ENCODE results near the gene SSR4. TPM values are rescaled to one million over a fixed set of nuclear protein-coding genes. Genes with fewer than 3 reads are reported as not detected.

Gene SSR4
- total RNA-seq, 1 experiment from 2014 or later, result 353 TPM

DNA sequence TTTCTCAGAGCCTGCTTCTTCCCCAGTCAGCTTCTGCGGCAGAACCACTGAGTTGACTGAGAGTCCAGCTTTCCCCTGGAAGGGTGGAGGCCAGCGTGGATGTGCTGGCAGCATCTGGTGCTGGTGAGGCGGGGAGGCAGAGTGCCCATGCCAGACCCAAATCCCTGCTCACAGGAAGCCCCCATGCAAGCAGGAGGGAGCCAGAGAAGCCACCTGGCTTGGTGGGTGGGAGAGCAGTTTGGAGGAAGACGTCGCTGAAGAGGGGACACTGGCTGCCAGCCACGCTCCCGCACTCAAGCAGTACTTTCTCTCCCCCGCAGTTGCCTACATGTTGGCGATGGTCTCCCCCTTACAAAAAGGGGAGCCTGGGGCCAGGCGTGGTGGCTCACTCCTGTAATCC, 29.9 kb downstream of the SSR4 start:
- Histone ChIP-seq H3K4me3 (ENCODE audit: low read depth, low read length) (no peak overlapping the region), H3K27me3 (replicated peaks; ENCODE audit: control insufficient read depth, insufficient read depth, low read length) (no peaks in the 10 kb centered on the region), H3K36me3 (ENCODE audit: control insufficient read depth, insufficient read depth, low read length) (no peaks in the 10 kb centered on the region), H3K4me1 (no peaks in the 10 kb centered on the region), H3K9me3 (no peaks in the 10 kb centered on the region)
- intact Hi-C loops (cut with micrococcal nuclease; ENCODE audit: unreplicated experiment), result no loop called here
- ChIA-PET POLR2A (no interaction called here), CTCF (no interaction called here)
- no peak overlapping the region for H3K27ac Mint-ChIP-seq (ENCODE audit: unreplicated experiment)
- no peaks in the 10 kb centered on the region for H3K27me3 Mint-ChIP-seq (ENCODE audit: insufficient read depth, unreplicated experiment)
- no peaks in the 10 kb centered on the region for H3K9me3 Mint-ChIP-seq (ENCODE audit: unreplicated experiment)
- DNase-seq, result no peak
- TF ChIP-seq, protein P1, sequence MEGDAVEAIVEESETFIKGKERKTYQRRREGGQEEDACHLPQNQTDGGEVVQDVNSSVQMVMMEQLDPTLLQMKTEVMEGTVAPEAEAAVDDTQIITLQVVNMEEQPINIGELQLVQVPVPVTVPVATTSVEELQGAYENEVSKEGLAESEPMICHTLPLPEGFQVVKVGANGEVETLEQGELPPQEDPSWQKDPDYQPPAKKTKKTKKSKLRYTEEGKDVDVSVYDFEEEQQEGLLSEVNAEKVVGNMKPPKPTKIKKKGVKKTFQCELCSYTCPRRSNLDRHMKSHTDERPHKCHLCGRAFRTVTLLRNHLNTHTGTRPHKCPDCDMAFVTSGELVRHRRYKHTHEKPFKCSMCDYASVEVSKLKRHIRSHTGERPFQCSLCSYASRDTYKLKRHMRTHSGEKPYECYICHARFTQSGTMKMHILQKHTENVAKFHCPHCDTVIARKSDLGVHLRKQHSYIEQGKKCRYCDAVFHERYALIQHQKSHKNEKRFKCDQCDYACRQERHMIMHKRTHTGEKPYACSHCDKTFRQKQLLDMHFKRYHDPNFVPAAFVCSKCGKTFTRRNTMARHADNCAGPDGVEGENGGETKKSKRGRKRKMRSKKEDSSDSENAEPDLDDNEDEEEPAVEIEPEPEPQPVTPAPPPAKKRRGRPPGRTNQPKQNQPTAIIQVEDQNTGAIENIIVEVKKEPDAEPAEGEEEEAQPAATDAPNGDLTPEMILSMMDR (IDR thresholded peaks at IDR 0.05; ENCODE audit: insufficient read depth in 1 of 2, low read depth in 1 of 2, low read length in 1 of 2, severe bottlenecking in 1 of 2, unreplicated experiment in 1 of 2), result no peak
- no TSS peak for BruUV-seq (replicated peaks)
- H3K4me3 Mint-ChIP-seq (ENCODE audit: unreplicated experiment), result no peak overlapping the region
- H3K36me3 Mint-ChIP-seq (ENCODE audit: insufficient read depth, unreplicated experiment), result no peaks in the 10 kb centered on the region
- H3K4me1 Mint-ChIP-seq (ENCODE audit: low read depth, unreplicated experiment), result no peaks in the 10 kb centered on the region

DNA sequence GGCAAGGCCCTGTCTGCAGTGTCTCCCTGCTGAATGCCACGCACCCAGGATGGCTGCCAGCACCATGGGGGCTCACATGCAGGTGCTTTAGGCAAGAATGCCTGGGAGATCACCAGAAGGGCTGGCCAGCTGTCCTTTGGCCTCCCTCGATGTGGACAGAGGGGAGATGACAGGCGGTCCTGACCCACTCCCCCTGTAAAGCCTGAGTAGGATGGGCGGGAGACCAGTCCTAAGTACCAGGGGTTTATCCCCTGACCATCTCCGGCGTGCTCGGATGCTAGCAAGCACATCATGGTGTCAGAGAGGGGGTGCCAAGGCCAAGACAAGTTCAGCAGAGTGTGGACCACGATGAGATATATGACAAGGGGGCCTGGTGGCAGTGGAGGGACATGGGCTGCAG, 30.6 kb downstream of the SSR4 start:
- no TSS peak for BruUV-seq (replicated peaks)
- intact Hi-C loops (cut with micrococcal nuclease; ENCODE audit: unreplicated experiment), result no loop called here
- no peaks in the 10 kb centered on the region for H3K9me3 ChIP-seq
- H3K36me3 ChIP-seq (ENCODE audit: control insufficient read depth, insufficient read depth, low read length), result no peaks in the 10 kb centered on the region
- TF ChIP-seq, protein P1 (IDR thresholded peaks at IDR 0.05; ENCODE audit: insufficient read depth in 1 of 2, low read depth in 1 of 2, low read length in 1 of 2, severe bottlenecking in 1 of 2, unreplicated experiment in 1 of 2), result no peak
- Mint-ChIP-seq H3K36me3 (ENCODE audit: insufficient read depth, unreplicated experiment) (no peaks in the 10 kb centered on the region), H3K27ac (ENCODE audit: unreplicated experiment) (no peak overlapping the region), H3K4me1 (ENCODE audit: low read depth, unreplicated experiment) (no peaks in the 10 kb centered on the region), H3K9me3 (ENCODE audit: unreplicated experiment) (no peaks in the 10 kb centered on the region), H3K4me3 (ENCODE audit: unreplicated experiment) (no peak overlapping the region), H3K27me3 (ENCODE audit: insufficient read depth, unreplicated experiment) (no peaks in the 10 kb centered on the region)
- no peaks in the 10 kb centered on the region for H3K4me1 ChIP-seq
- ChIA-PET POLR2A (no interaction called here), CTCF (no interaction called here)
- no peak for DNase-seq
- no peaks in the 10 kb centered on the region for H3K27me3 ChIP-seq (replicated peaks; ENCODE audit: control insufficient read depth, insufficient read depth, low read length)
- no peak overlapping the region for H3K4me3 ChIP-seq (ENCODE audit: low read depth, low read length)

DNA sequence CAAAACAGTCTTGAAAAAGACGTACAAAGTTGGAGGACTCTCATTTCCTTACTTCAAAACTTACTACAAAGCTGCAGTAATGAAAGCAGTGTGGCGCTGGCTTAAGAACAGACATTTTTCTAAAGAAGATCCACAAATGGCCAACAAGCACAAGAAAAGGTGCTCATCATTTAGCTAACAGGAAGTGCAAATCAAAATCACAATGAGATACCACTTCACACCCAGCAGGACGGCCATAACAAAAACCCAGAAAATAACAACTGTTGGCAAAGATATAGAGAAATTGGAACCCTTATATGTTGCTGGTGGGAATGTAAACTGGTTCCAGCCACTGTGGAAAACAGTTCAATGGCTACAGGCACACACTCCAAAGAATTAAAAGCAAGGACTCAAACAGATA, 32.5 kb downstream of the SSR4 start:
- H3K4me1 ChIP-seq, result no peaks in the 10 kb centered on the region
- Mint-ChIP-seq H3K9me3 (ENCODE audit: unreplicated experiment) (no peaks in the 10 kb centered on the region), H3K27me3 (ENCODE audit: insufficient read depth, unreplicated experiment) (no peaks in the 10 kb centered on the region), H3K4me1 (ENCODE audit: low read depth, unreplicated experiment) (no peaks in the 10 kb centered on the region), H3K4me3 (ENCODE audit: unreplicated experiment) (no peak overlapping the region), H3K36me3 (ENCODE audit: insufficient read depth, unreplicated experiment) (no peaks in the 10 kb centered on the region), H3K27ac (ENCODE audit: unreplicated experiment) (no peak overlapping the region)
- TF ChIP-seq, protein P1 (IDR thresholded peaks at IDR 0.05; ENCODE audit: insufficient read depth in 1 of 2, low read depth in 1 of 2, low read length in 1 of 2, severe bottlenecking in 1 of 2, unreplicated experiment in 1 of 2), result no peak
- DNase-seq, result no peak
- no peak overlapping the region for H3K4me3 ChIP-seq (ENCODE audit: low read depth, low read length)
- H3K9me3 ChIP-seq, result no peaks in the 10 kb centered on the region
- POLR2A ChIA-PET, result no interaction called here
- H3K36me3 ChIP-seq (ENCODE audit: control insufficient read depth, insufficient read depth, low read length), result no peaks in the 10 kb centered on the region
- BruUV-seq (replicated peaks), result no TSS peak
- CTCF ChIA-PET, result no interaction called here
- intact Hi-C loops (cut with micrococcal nuclease; ENCODE audit: unreplicated experiment), result no loop called here
- H3K27me3 ChIP-seq (replicated peaks; ENCODE audit: control insufficient read depth, insufficient read depth, low read length), result no peaks in the 10 kb centered on the region; the same call in 1 of the 2 replicates
